ENCODE data around the gene DAZAP1.
"Not testable (repeated sequence)": the region's sequence is repeated elsewhere in the genome, so short reads cannot be mapped to it uniquely, and the experiment has no call there.

DAZAP1 gene

DNA sequence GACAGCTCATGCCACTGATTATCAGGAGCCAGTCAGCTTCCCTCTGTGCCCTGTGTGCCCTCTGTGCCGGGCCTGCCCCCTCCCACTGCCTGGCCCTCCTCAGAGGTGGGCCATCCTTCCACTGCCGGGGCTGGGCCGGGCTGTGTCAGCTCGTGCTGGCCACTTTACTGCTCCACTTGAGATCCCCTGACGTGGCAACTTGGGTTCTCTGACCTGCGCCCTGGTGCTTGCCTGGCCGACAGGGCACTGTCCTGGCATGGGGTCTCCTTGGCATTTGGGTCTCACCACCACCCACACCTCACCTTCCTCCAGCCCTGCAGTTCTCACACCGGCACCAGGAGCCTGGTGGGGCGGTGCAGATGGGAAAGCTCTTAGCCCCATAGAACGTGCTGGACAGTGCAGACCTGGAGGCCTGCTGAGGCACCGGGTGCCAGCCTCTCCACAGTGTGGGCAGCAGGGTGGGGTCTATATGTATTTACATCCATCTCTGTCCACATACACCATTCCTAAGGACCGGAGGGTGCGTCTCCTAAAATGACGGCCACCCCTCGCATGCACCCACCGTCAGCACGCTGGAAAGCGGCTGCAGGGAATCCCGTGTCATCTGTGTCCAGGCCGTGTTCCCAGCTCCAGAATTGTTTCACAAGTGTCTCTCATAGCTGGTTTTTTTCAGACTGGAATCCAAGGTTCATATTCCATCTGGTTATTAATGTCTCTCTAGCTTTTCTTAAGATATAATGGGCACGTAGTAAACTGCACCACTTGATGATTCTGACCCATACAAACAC lies 11.8 kb downstream of the DAZAP1 start:
- DNase-seq (ENCODE audit: low read depth) = no peak
- TF ChIP-seq, protein P1, sequence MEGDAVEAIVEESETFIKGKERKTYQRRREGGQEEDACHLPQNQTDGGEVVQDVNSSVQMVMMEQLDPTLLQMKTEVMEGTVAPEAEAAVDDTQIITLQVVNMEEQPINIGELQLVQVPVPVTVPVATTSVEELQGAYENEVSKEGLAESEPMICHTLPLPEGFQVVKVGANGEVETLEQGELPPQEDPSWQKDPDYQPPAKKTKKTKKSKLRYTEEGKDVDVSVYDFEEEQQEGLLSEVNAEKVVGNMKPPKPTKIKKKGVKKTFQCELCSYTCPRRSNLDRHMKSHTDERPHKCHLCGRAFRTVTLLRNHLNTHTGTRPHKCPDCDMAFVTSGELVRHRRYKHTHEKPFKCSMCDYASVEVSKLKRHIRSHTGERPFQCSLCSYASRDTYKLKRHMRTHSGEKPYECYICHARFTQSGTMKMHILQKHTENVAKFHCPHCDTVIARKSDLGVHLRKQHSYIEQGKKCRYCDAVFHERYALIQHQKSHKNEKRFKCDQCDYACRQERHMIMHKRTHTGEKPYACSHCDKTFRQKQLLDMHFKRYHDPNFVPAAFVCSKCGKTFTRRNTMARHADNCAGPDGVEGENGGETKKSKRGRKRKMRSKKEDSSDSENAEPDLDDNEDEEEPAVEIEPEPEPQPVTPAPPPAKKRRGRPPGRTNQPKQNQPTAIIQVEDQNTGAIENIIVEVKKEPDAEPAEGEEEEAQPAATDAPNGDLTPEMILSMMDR (conservative IDR thresholded peaks at IDR 0.05; ENCODE audit: control insufficient read depth, insufficient read depth, low read depth, low read length) = no peak
- H3K4me3 ChIP-seq (ENCODE audit: control insufficient read depth, low read depth, low read length) = no peak overlapping the region

DNA sequence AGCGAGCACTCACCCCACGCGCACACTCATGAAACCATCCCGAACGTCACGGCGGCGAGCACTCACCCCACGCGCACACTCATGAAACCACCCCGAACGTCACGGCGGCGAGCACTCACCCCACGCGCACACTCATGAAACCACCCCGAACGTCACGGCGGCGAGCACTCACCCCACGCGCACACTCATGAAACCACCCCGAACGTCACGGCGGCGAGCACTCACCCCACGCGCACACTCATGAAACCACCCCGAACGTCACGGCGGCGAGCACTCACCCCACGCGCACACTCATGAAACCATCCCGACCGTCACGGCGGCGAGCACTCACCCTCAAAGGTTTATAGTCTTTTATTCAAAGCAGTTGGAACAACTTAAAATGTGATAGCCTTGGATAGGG lies 12.7 kb downstream of the DAZAP1 start:
- H3K4me3 ChIP-seq (ENCODE audit: control insufficient read depth, low read depth, low read length); DNase-seq (ENCODE audit: low read depth): not testable (repeated sequence)

- TF ChIP-seq, protein P1 (conservative IDR thresholded peaks at IDR 0.05; ENCODE audit: control insufficient read depth, insufficient read depth, low read depth, low read length) = no peak
- no peak overlapping the region for H3K4me3 ChIP-seq (ENCODE audit: control insufficient read depth, low read depth, low read length)
- no peak for DNase-seq (ENCODE audit: low read depth)
Observed at GRCh38 chr19:1420590-1420989, 13.2 kb downstream of the DAZAP1 start.

DNA sequence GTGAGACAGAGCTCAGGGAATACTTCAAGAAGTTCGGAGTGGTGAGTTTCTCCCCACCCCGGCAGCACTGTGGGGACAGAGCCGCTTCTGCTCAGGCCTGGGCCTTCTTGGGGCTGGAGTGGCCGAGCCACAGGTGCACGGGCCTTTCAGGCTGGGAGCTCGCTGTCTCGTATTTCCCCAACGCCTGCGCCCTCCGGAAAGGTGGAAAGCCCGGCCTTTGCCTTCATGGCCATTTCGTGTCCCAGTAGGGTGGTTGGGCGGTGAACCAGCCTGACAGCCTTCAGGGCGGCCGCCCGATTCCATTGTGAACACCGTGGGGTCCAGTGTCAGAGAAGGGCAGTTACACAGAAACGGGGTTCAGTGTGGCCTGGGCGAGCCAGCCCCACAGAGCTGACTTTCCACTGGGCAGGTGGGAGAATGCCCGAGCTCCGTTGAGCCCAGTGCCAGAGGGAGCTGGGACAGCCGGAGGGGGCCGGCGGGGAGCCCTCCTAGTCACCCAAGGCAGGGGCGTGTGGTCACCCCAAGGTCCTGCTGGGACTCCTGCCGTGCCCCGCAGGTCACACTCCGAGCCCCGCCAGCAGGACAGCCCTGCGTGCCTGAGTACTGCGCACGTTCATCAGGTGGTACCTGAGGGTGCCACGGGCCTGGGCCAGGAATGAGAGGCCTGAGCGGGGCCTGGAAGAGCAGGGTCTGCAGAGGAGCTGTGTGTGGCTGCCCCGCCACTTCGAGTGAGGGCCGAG lies 14.0 kb downstream of the DAZAP1 start:
- no peak for DNase-seq (ENCODE audit: low read depth)
- TF ChIP-seq, protein P1 (conservative IDR thresholded peaks at IDR 0.05; ENCODE audit: control insufficient read depth, insufficient read depth, low read depth, low read length) = no peak
- H3K4me3 ChIP-seq (ENCODE audit: control insufficient read depth, low read depth, low read length) = no peak overlapping the region

DNA sequence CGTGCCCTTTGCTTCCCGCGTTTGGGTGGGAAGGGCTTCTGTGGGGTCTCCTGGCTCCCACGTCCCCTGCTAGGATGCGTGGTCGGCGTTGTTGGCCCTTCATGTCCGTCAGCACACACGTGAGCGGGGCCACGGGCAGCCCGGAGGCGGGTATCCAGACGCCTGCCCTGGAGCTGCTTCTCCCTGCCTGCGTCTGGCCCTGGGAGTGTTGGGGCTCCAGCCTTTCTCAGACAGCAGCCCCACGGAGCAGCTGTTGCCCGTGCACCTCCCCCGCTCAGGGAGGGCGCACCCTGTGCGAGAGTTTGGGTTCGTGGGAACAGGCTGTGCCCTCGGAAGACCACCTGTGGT lies 14.5 kb downstream of the DAZAP1 start:
- H3K4me3 ChIP-seq (ENCODE audit: control insufficient read depth, low read depth, low read length) = no peak overlapping the region
- TF ChIP-seq, protein P1 (conservative IDR thresholded peaks at IDR 0.05; ENCODE audit: control insufficient read depth, insufficient read depth, low read depth, low read length) = no peak
- no peak for DNase-seq (ENCODE audit: low read depth)

GRCh38 chr19:1422360-1422759 lies 15.0 kb downstream of the DAZAP1 start:
- DNase-seq (ENCODE audit: low read depth) = no peak
- no peak overlapping the region for H3K4me3 ChIP-seq (ENCODE audit: control insufficient read depth, low read depth, low read length)
- TF ChIP-seq, protein P1 (conservative IDR thresholded peaks at IDR 0.05; ENCODE audit: control insufficient read depth, insufficient read depth, low read depth, low read length) = no peak

GRCh38 chr19:1422943-1423342 lies 15.6 kb downstream of the DAZAP1 start:
- no peak overlapping the region for H3K4me3 ChIP-seq (ENCODE audit: control insufficient read depth, low read depth, low read length)
- DNase-seq (ENCODE audit: low read depth) = no peak
- TF ChIP-seq, protein P1 (conservative IDR thresholded peaks at IDR 0.05; ENCODE audit: control insufficient read depth, insufficient read depth, low read depth, low read length) = no peak

Measured in fibroblast of mammary gland (primary cell).